ENCODE data around the gene SAMD3.

The SAMD3 gene

DNA sequence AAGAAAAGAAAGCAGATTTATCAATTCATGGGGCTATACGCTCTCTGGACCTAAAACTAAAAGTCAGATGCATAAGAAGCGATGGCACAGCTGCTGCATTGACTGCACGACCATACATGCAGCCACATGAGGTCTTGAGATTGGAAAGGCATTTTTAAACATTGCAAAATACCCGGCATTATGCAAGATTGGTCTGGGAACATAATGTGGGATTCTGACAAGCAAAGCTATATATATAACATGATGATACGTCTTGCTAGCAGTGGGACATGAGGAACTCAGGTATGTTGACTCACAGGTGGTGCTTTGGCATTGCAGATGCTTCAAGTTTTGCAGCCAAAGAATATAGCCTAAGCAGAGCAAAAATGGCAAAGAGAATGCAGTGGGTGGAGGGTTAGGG, 55.1 kb downstream of the SAMD3 start:
- Histone ChIP-seq H3K27me3 (replicated peaks; ENCODE audit: control insufficient read depth, insufficient read depth, low read length) (no peaks in the 10 kb centered on the region; the same call in 1 of the 2 replicates), H3K36me3 (ENCODE audit: control insufficient read depth, insufficient read depth, low read length) (no peaks in the 10 kb centered on the region), H3K4me3 (replicated peaks; ENCODE audit: low read depth, low read length) (no peak overlapping the region)
- TF ChIP-seq, protein P1, sequence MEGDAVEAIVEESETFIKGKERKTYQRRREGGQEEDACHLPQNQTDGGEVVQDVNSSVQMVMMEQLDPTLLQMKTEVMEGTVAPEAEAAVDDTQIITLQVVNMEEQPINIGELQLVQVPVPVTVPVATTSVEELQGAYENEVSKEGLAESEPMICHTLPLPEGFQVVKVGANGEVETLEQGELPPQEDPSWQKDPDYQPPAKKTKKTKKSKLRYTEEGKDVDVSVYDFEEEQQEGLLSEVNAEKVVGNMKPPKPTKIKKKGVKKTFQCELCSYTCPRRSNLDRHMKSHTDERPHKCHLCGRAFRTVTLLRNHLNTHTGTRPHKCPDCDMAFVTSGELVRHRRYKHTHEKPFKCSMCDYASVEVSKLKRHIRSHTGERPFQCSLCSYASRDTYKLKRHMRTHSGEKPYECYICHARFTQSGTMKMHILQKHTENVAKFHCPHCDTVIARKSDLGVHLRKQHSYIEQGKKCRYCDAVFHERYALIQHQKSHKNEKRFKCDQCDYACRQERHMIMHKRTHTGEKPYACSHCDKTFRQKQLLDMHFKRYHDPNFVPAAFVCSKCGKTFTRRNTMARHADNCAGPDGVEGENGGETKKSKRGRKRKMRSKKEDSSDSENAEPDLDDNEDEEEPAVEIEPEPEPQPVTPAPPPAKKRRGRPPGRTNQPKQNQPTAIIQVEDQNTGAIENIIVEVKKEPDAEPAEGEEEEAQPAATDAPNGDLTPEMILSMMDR (IDR thresholded peaks at IDR 0.05; ENCODE audit: insufficient read depth, low read length, poor library complexity, severe bottlenecking): no peak
- no peak for DNase-seq (ENCODE audit: extremely low read depth, insufficient read length)

DNA sequence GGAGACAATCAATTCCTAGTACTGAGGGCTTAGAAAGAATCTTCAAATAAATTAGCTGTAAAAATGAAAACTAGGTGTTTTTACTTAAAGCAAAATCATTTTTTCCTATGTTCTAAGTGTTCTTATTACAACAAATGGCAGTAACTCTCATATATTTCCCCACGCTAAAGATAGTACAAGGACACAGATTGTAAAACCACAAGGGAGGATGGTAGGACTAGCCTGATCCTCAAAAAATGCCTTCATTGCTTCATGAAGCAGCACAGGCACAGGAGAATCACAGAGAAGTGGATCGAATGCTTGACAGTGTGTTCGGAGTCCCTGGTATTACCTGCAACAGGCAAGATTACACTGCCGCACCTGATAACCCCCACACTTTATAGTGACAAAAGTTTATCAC, 58.5 kb downstream of the SAMD3 start:
- H3K27me3 ChIP-seq (replicated peaks; ENCODE audit: control insufficient read depth, insufficient read depth, low read length): no peaks in the 10 kb centered on the region; the same call in 1 of the 2 replicates
- no peak overlapping the region for H3K4me3 ChIP-seq (replicated peaks; ENCODE audit: low read depth, low read length)
- H3K36me3 ChIP-seq (ENCODE audit: control insufficient read depth, insufficient read depth, low read length): no peaks in the 10 kb centered on the region
- TF ChIP-seq, protein P1 (IDR thresholded peaks at IDR 0.05; ENCODE audit: insufficient read depth, low read length, poor library complexity, severe bottlenecking): no peak
- DNase-seq (ENCODE audit: extremely low read depth, insufficient read length): no peak

DNA sequence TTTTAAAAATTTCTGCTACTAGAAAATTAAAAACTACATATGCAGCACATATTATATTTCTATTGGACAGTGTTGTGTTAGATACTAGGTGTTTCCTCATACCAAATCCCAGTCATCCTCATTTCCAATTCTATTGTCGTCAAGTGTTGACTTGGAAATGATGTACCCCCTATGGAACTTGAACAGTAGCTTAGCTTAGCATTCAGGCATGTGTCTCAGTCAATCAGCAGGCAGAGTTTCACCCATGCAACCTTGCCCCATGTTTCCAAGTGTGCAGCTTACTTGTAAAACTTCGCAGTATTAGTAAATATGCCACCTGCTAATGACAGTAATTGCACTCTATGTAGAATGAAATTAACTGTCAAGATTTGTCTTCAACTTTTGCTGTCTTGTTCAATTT, 59.5 kb downstream of the SAMD3 start:
- DNase-seq (ENCODE audit: extremely low read depth, insufficient read length): no peak
- Histone ChIP-seq H3K36me3 (ENCODE audit: control insufficient read depth, insufficient read depth, low read length) (no peaks in the 10 kb centered on the region), H3K27me3 (replicated peaks; ENCODE audit: control insufficient read depth, insufficient read depth, low read length) (no peaks in the 10 kb centered on the region; the same call in 1 of the 2 replicates), H3K4me3 (replicated peaks; ENCODE audit: low read depth, low read length) (no peak overlapping the region)
- TF ChIP-seq, protein P1 (IDR thresholded peaks at IDR 0.05; ENCODE audit: insufficient read depth, low read length, poor library complexity, severe bottlenecking): no peak

DNA sequence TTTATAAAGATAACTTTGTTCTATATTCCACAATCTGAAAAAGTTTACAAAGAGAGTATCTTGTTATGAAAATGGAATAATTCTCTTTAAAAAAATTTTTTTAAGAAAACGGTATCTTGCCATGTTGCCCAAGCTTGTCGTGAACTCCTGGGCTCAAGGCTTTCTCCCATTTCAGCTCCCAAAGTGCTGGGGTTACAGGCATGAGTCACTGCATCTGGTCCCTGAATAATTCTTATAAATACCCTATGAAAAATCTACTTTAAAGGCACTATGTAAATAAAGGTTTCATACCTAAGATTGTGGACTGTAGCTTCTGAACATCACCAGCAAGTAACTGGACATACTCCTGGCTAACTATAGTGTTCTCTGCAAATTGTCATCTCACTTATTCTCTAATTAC, 60.3 kb downstream of the SAMD3 start:
- Histone ChIP-seq H3K4me3 (replicated peaks; ENCODE audit: low read depth, low read length) (no peak overlapping the region), H3K27me3 (replicated peaks; ENCODE audit: control insufficient read depth, insufficient read depth, low read length) (no peaks in the 10 kb centered on the region; the same call in 1 of the 2 replicates), H3K36me3 (ENCODE audit: control insufficient read depth, insufficient read depth, low read length) (no peaks in the 10 kb centered on the region)
- TF ChIP-seq, protein P1 (IDR thresholded peaks at IDR 0.05; ENCODE audit: insufficient read depth, low read length, poor library complexity, severe bottlenecking): no peak
- no peak for DNase-seq (ENCODE audit: extremely low read depth, insufficient read length)

DNA sequence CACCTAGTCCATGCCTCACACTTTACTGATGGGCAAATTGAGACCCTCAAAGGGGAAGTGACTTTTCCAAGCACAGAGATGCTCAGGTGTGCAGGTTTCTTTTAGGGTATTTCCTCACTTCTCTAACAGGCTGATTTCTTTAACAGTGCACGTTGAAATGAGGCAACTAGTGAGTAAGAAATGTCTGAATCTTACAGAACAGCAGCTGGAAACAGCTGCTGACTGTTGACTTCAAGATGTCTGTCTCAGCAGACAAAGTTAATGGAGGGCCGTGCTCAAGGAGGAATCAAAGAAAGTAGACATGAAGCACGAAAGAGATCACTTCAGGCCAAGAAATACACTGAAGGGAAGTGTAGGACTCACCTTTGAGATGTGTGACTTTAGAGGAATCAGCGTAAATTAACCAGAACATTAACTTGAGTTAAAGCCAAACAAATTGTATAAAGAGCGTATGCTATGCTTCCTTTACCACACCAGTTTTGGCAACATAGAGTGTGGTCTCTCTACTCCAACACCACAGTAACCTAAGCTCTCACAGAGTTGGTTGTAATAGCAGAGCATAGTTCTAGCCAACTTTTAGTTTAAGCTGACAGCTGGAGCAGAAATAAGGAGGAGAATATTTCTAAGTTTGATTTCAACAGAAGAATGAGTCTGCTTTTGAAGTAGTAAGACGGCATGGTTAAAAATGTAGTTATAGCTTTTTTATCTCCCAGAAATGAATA, 60.9 kb downstream of the SAMD3 start:
- Histone ChIP-seq H3K27me3 (replicated peaks; ENCODE audit: control insufficient read depth, insufficient read depth, low read length) (no peaks in the 10 kb centered on the region; the same call in 1 of the 2 replicates), H3K36me3 (ENCODE audit: control insufficient read depth, insufficient read depth, low read length) (no peaks in the 10 kb centered on the region), H3K4me3 (replicated peaks; ENCODE audit: low read depth, low read length) (no peak overlapping the region)
- DNase-seq (ENCODE audit: extremely low read depth, insufficient read length): no peak
- TF ChIP-seq, protein P1 (IDR thresholded peaks at IDR 0.05; ENCODE audit: insufficient read depth, low read length, poor library complexity, severe bottlenecking): no peak

Measured in GM06990 (cell line).